C4-2B (cell line): ENCODE measurements around the gene TMX4.

Experiments used
- H3K27ac ChIP-seq: fragments of 450-650 bp; 2 replicates; pipeline ENCODE4 v1.5.1; 2017
- CTCF ChIP-seq: fragments of 450-650 bp; conservative IDR thresholded peaks from 2 replicates; pipeline ENCODE4 v1.5.1; 2017; ENCODE audit warnings: mild to moderate bottlenecking
- ZFX ChIP-seq: fragments of 450-650 bp; IDR thresholded peaks from 2 replicates; pipeline ENCODE4 v1.6.1; 2017

The TMX4 gene

DNA sequence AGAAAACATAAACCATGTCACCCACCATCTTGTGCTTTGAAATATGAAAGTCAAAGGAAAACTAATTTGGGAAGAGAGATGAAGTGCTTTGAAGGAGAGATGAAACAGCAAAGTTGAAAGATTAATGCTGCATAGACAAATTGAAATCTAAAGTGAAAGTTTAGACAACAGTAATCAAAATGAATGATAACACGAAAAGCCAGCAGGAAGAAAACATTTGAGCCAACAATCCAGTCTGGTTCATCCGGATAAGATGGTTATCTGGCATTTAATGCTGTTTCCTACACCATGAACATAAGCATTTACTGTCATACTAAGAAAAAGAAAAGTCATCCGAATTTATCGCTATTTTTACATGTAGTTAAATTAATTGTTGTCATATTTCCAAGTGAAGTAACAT, 79.9 kb downstream of the TMX4 start:
- H3K27ac ChIP-seq, result no peak overlapping the region
- TF ChIP-seq ZFX (no peak), CTCF (no peak)

DNA sequence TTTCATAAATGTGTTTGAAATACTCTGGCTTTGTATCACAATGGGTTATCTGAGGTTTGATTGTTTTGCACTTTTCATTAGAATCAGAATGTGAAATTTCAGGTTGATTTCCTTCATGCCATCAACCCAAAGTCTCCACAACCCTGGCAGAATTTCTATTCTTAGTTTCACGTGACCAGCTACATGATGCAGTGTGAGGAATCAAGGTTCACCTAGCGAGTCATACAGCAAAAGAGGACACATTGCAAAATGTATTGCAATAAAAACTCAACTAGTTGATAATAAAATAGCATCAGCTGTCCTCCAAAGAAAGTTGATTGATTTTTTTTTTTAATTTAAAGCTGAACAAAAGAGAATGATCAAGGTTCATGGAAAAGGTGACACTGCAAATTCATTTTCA, 81.5 kb downstream of the TMX4 start:
- TF ChIP-seq ZFX (no peak), CTCF (no peak)
- H3K27ac ChIP-seq, result no peak overlapping the region

- TF ChIP-seq CTCF (no peak), ZFX (no peak)
- H3K27ac ChIP-seq, result no peak overlapping the region
Observed at GRCh38 chr20:7937328-7937727, 82.2 kb downstream of the TMX4 start.

DNA sequence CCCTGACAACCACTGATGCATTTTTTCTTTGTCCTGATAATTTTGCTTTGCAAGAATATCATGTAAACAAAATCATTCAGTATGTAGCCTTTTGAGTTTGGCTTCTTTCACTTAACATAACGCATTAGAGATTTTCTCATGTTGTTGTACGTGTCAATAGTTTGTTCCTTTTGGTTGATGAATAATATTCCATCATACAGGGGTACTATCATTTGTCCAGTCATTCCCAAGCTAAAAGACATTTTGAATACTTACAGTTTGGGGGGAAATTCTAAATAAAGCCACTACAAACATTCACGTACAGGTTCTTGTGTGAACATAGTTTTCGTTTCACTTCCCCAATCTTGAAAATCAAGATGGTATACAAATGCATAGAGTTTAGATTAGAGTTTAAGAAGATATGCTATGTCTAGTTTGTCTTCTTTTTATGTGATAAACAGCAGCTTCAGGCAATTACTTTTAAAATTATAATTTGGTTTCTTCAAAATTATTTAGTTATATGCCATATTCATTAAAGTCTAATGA, 84.5 kb downstream of the TMX4 start:
- H3K27ac ChIP-seq, result no peak overlapping the region
- TF ChIP-seq ZFX (no peak), CTCF (no peak)

GRCh38 chr20:7933346-7933745, 86.2 kb downstream of the TMX4 start:
- TF ChIP-seq CTCF (no peak), ZFX (no peak)

DNA sequence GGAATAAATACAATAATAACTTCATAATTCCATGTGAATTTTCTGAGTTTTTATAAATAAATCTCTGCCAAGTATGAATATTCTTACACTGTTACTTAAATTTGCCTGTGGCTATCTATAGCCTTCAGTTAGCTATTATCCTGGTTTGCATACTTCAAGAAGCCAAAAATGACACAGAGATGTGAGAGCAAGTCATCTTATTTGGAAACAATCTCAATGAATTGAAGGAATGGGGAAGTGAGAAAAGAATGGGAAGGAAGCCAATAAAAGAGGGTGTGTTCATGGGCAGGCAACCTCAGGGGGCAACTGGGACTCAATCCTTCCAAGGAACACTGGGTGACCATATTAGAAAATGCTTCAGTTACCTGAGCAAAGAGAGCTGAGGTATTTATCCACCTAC, 89.2 kb downstream of the TMX4 start:
- TF ChIP-seq ZFX (no peak), CTCF (no peak)
- H3K27ac ChIP-seq, result no peak overlapping the region

More at GRCh38 chr20:7933346-7933745, 86.2 kb downstream of the TMX4 start:
- H3K27ac ChIP-seq, result no peak overlapping the region
